HG03469 (cell line): Measurements from ENCODE around the gene STK4.
"Not testable (repeated sequence)": the region's sequence is repeated elsewhere in the genome, so short reads cannot be mapped to it uniquely, and the experiment has no call there.

Experiments used
- ATAC-seq: cut with Tn5 transposase; IDR thresholded peaks from one replicate; pipeline ENCODE4 v1.9.1; 2021; ENCODE audit warnings: mild to moderate bottlenecking, moderate library complexity, moderate number of reproducible peaks; ENCODE audit not compliant: unreplicated experiment

Gene STK4

DNA sequence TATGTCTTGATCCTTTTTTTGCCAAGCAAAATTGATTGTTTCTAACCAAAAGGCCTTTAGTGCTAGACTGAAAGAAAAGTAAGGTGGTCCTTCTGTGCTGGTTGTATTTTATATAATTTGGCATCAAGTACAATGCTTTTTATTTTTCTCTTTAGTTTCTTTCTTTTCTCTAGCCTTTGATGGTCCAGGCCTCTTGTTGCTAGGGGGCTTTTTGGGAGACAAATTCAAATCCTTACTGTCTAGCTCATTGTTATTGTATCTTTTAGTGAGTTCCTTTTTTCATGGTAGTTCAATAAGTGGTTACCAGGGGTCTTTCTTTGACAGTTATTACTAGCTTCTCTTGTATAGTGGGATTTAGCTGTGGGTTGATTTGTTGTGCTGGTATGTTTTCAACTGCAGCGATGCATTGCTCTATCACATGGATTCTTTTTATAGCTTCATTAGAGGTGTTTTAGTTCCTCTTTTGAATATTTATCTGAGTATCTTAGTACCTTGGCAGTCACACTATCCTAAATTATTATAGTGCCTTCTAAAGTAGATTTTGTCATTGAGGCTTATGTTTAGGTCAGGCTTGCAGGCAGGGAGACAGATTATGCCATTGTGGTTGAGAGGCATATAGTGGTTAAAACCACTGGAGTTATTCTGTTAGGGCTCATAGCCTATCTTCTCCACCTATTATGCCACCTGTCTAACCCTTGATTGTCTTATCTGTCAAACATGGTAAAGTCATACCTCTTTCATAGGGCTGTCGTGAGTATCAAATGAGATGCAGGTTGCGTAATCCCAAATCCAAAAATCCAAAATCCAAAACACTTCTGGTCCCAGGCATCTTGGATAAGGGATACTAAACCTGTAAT is 85.1 kb downstream of the STK4 start:
- ATAC-seq, result no peak

DNA sequence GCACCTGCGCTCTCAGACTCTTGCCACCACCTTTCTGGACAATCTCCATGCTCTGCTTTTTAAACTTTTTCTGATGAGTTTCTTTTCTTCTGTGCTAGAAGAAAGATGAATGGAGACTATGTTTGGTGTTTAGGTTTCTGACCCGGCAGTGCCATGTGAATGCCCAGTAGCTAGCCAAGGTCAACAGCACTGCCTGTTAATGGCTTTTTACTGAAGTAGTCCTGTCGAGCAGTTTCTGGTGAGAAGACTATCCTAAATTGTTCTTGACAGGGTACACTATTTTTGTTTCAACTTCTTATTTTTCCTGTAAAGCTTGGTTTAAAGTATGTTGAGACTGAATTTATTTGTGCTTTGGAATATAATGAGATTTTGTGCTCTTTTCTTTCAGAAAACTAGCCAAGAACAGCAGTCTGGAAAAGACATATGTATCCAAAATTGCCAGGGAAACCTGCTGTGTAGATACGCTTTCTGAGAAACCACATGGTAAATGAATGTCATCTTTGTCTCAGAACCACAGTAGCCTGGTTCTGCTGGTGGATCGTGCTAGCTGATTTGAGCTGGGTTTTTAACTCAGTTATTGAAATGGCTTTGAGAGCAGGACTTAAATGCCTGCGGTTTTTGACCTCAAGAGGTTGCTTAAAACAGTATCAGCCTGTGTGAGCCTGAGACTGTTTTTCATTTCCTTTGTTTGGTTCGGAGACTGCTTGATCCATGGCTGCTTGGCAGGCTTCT is 86.6 kb downstream of the STK4 start:
- ATAC-seq, result no peak

DNA sequence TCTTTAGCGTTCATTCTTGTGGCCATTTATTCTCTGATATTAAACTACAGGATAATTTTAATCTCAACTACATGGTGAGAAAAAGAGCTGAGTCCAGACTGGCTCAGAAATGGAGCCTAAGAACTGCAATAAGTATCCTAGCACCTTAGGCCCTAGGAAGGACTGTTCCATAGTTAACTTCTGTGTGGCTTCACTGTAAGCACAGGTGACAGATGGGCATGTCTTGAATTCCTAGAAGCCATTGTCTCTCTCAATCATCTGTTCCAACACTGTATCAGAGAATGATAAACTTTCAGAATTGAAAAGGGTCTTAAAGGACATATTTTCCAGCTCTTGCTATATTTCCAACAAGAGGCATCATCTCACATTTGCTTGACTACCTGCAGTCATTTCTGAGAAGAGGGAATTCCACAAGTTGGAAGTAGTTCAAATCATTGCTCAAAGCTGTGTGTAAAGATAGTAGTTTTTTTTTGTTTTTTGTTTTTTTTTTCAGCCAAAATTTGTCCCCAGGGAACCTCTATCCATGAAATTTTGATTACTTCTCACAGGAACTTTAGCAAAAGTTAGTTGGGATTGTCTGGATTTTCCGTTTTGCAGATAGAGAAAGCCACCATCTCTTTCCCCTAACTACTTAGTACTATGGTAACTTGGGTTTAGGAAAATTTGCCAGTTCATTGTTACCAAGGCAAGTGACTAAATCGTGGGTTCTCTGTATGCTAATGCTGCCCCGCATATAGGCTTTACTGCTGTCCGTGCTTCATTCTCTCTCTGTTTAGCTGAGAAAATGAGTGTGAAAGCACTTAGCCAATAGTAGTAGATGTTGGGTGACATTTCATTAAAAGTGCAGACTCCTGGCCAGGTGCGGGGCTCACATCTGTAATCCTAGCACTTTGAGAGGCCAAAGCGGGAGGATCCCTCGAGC is 87.4 kb downstream of the STK4 start:
- no peak for ATAC-seq

DNA sequence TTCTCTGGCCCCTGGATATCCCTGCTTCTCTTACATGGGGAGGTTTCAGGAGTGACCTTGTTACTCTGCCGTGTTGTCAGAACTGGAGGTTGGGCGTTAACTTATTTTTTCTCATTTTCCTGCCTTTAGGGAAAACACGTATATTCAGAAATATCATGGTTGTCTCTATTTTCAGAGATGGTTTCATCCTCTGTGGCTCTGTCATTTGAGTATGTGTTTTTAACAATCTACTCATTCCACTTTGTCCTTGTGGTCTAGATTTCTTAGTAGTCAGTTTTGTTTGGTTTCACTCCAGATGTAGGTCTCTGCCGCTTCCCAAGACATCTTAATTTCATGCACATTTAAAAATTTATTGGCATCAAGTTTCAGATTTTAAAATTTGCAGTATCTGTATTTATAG is 88.7 kb downstream of the STK4 start:
- no peak for ATAC-seq

DNA sequence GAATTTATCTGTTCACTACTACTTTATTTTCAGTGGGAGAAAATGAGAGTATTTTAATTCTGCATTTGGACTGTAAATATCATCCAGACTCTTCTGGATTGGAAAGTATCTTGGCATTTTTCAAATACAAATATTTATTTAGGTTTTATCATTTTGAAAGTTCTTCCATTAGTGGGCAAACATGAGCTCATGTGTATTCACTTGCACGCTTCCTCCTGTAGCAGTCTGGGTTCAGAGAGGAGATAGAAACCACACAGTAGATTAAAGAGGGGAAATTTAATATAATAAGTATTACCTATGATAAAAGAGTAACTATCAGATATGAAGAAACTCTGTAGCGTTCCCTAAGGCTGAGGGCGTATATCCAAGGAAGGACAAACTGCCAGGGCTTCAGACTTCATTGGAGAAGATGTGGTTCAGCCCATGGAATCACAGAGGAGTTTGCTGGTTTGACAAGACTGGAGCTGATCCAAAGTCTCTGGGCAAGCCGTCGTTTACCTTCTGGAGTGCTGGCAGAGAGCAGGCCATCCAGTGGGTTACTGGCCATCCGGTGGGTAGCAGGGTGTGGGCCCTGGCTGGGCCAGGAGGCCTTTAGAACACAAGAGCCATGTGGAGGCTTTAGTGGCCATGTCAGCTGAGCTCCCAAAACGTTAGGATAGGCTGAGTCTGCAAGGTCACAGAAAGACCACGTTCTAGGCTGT is 90.3 kb downstream of the STK4 start:
- ATAC-seq, result no peak

DNA sequence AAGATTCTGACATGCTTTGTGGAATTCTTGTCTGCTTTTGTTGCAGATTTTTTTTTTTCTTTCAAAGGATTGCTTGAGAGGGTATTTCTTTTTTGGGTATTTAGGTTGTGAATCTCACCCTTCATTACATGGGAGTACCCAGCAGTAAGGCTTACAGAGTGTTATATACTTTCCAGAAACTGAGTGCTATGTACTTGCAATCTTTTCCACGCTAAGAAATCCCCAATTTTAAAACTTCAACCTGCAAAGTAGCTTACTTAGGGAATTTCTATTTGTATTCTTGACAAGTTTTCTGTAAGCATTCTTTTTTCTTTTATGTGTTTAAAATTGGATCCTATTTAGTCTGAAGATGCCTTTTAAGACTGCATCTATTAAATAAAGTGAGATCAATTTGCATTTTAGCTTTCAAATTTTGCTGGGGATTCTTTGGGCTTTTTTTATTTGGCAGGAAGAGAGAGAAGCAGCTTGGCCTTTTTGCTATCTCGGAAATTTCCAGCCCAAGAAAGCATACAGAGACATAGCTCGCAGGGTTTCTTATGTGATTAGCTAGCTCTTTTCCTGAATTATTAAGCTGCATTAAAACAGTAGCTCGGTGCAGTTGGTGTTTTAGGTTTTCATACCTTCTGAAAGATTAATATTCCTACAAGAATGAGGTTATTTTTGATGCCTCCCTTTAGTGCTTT is 92.0 kb downstream of the STK4 start:
- ATAC-seq, result no peak

DNA sequence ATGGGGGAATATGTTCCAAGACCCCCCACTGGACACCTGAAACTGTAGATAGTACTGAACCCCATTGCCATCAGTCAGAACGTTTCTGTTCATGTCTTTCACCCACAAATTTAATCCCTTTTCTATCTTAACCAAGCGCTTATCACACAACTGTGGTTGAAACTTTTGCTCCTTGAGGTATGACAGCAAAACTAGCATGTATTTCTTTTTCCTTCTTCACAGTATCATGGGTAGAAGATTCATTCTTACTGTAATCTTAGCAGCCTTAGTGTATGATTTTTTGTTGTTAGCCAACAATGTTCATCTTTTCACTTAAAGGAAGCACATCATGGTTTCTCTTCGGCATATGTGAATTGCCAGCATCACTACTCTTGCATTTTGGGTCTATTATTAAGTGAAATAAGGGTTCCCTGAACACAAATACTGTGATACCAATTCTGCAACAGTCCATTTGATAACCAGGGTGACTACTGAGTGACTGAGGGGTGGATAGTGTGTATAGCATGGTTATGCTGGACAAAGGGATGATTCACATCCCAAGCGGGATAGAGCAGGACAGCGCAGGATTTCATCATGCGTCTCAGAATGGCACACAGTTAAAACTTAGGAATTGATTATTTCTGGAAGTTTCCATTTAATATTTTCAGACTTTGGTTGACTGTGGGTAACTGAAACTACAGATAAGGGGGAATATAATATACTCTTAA is 92.9 kb downstream of the STK4 start:
- ATAC-seq, result no peak

DNA sequence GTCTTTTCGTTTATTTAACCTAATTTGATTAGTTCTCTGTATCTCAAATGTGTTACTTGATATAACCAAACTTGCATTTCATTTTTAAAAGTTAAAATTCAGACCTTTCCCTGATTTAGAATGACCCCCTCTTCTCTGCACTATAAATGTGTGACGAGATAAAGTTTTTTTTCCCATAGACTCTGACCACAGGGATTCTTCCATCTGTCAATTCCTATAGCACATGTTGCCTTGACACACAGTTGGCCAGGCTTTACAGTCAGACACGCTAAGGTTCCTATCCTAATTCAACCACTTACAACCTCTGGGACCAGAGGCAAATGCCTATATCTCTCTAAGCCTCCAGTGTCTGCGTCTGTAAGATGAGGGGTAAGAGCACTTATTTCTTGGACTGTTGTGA is 94.0 kb downstream of the STK4 start:
- ATAC-seq, result no peak

DNA sequence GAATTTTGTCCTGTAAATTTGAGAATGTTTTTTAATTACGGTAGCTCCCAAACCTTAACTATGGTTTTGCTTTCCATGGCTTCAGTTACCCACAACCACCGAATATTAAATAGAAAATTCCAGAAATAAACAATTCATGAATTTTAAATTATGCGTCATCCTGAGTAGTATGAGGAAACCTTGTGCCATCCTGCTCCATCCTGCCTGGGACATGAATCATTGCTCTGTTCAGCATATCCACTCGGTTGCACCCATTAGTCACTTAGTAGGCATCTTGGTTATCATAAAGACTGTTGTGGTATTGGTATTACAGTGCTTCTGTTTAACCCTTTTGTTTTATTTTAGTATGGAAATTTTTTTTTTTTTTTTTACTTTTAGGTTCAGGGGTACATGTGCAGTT is 94.9 kb downstream of the STK4 start:
- ATAC-seq, result no peak

DNA sequence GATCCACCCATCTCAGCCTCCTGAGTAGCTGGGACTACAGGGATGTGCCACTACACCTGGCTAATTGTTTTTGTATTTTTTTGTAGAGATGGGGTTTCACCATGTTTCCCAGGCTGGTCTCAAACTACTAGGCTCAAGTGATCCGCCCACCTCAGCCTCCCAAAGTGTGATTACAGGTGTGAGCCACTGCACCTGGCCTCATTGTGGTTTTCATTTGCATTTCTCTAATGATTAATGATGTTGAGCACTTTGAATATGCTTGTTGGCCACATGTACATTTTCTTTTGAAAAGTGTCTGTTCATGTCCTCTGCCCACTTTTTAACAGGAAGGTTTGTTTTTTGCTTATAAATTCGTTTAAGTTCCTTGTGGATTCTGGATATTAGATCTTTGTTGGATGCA is 96.8 kb downstream of the STK4 start:
- ATAC-seq, result not testable (repeated sequence)

DNA sequence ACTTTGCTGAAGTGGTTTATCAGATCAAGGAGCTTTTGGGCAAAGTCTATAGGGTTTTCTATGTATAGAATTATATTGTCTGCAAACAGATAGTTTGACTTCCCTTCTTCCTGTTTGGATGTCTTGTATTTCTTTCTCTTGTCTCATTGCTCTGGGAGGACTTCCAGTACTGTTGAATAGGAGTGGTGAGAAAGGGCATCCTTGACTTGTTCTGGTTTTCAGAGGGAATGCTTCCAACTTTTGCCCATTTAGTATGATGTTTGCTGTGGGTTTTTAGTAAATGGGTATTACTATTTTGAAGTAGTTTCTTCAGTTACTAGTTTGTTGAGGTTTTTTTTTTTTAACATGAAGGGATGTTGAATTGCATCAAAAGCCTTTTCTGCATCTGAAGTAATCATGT is 98.5 kb downstream of the STK4 start:
- ATAC-seq, result no peak

DNA sequence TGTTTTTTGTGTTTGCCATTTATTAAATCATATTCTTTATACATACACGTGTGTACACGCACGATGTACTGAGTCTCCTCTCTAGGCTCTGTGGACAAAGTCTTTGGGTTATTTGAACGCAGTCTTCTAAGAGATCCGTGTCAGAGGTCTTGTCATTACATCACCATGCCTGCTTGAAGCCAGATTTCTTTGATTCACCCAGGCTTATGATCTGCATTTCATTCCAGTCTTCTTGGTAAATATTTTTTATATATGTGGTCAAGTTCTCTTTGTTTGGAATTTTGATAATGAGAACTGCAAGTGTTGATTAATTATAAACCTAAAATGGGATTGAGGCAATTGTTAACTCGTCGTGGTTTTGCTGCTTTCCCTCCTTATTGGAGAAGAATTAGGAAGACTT is 100.1 kb downstream of the STK4 start:
- no peak for ATAC-seq

DNA sequence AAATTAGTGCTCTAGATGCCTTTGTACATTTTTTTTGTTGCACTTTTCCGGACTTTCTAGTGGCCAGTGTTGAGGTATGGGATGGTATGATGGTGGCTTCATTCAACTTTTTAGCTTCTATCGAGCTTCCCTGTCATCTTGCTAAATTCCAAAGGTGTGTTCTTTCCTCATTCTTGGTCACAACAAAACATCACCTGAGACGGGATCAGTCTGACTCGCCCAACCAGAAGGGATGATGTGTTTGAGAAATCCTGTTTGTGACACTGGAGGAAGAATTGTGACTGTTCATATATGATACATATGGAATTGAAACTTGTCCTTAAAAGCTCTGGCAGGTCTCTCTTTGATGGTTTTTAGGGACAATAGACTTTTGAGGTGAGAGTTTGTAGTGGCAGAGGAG is 100.8 kb downstream of the STK4 start:
- ATAC-seq, result no peak

DNA sequence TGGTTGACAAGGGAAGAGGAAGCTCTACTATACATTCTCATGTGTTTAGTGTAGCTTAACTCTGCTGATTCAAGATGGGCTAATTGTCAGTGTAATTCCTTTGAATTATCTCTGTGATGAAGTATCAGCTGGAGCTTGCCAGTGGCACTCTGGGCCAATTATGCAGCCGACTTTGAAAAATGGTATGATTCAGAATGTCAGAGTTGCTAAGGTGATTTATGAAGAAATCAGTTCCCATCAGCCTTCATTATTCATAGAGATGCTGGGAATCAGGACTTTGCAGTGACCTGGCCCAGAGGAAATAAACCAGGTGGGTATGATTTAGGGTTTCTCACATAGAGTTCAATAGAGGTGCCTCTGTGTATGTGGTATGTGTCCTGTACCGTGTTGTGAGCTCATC is 101.2 kb downstream of the STK4 start:
- ATAC-seq, result no peak

DNA sequence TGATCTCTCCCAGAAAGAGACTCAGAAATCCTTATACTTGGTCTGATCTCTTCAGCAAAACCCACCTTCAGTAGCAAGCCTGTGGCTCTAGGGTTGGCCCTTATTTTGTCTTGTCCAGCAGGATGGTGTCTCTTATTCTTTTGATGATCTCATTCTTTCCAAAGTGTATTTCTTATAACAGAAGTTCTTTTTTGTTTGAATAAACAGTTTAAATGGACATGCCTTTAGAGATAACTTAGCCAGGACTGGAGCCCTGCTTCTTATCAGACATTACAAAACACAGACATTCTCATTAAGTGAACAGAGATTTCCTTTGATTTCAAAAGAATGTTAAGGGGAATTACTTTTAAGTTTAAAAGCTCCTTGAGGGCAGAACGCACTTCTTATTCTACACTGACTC is 102.9 kb downstream of the STK4 start:
- ATAC-seq, result no peak

DNA sequence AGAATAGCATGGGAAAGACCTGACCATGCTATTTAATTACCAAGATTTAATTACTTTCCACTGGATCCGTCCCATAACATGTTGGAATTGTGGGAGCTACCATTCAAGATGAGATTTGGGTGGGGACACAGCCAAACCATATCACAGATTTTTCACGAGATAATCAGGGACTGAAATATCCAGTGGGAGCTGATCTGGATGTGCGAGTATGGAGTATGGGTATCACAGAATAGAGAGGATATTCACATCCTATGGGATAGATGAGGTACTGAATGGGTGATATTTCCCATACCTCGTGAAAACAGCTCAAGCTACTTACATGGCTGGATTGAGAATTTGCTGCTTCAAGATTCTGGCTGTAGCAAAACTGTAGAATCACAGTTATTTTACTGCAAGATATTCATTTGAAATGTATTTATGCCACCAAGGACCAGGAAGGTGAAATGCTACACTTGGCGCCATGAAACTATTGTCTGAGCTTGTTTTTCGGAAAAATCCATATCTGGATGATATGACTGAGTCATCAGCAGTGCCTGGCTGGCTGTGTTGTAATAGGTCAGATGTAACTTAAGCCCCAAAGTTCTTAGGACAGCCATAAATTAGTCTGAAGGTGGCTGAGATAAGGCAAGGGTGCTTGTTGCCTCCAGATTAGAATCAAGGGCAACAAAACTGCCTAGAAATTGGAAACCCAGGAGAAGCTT is 104.8 kb downstream of the STK4 start:
- no peak for ATAC-seq

DNA sequence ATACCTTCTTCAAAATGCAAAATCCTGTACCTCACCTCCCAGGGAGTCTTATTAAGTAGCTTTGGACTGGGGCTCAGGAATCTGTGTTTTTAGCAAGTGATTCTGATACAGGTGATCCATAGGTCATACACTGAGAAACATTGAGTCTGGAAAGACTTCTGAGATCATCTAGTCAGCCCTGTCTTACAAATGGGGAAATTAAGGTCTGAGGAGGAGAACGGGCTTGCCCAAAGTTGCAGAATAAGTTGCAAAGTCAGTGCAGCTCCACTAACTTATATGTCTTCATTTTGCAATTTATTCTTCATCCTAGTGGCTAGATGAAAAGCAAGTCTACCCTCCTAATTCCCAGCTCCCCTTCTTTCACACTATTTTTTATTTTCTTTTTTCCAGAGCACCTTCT is 105.8 kb downstream of the STK4 start:
- ATAC-seq, result no peak

DNA sequence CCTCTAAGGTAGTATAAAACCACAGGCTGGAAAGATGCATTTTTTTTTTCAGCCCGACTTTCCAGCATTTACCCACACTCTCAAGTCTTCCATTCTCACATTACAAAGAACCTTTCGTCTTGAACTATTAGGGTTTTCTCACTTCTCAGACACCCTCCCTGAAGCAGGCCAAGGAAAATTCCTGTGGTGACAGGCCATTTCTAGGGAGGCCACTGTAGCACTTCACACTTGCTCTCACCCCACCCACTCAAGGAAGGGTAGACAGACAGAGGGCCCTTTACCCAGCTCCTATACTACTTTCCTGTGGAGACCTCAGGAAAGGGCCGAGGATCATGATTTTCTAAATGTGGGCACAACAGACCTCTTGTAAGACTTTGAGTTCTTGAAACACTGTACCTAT is 106.9 kb downstream of the STK4 start:
- no peak for ATAC-seq

DNA sequence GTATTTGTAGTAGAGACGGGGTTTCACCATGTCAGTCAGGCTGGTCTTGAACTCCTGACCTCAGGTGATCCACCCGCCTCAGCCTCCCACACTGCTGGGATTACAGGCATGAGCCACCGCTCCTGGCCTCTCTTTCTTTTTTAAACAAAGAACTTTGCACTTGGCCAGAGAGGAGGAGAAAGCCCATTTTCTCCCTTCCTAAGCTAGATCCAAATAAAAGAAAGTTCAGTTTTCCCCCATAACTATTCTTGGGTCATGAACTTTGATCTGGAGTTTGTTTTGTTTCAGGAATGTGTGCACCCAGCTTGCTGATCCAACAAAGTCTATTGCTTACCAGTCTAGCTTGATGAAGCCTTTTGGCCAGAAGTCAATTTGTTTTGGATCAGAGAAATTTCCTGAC is 111.2 kb downstream of the STK4 start:
- ATAC-seq, result no peak
